ENCODE results near the gene PYGO2.
A peak's percentile ranks its signal among the peaks of the same experiment; 100 is the strongest.

Gene PYGO2

DNA sequence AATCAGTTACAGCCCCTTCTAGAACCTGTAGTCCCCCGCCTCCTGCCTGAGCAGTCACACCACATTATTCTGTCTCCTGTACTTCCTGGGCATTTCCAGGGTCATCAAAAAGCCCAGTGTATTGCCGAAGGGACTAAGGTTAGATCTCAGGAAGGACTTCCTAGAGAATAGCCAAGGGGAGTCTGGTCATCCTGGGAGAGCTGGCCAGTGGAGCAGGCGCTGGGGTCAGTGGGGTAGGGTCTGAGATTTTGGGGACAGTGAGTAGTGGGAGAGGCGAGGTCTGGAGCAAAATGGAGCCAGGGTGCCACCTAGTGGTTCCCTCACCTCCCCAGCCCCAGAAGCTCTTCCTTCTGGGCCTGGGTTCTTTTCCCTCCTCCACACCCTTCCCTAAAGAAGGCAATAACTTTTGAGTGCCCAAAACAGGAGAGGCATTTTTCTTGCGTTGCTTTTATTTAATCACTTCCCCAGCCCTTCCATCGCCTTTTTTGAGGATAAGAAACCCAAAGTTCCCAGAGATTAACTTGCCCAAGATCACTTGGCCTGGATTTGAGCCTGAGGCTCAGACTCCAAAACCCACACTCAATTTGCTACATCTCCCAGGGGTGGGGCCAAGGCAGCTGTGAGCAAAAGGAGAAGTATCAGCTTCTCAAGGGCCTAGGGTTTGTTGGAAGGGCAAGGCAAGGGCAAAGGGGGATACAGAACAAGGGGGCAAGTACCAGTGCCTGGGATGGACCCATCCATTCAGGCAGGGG, 17.8 kb downstream of the PYGO2 start:
- no peak for DNase-seq (ENCODE audit: low read depth)

DNA sequence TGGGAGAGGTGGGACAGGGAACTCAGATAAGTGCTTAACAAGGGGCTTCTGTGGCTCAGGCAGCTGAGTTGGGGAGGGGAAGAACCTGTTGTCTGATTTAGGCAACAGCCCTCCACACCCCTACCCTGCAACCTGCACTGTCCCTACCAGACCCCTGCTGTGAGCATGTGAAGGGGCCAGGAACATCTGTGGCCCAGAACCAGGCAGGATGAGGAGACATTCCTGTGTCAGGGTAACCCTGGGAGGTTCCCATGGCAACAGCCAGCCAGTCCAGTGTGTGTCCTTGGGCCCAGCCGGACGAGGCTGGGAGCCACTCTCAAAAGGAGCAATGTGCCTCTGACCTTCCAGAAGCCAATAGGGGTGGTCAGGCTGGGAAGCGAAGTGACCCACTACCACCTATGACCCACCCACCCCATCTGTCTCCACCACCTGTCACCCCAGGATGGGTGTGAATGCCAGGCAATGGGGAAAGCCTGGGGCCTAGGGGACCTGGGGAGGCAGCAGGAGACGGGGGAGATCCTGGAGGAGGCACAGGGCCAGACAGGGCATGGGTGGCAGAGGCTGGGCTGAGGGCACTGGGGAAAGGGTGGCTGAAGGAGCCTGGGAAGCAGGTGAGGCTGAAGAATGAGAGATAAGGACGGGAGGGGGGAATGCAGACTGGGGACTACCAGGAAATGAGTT, 20.1 kb downstream of the PYGO2 start:
- no peak for DNase-seq (ENCODE audit: low read depth)

DNA sequence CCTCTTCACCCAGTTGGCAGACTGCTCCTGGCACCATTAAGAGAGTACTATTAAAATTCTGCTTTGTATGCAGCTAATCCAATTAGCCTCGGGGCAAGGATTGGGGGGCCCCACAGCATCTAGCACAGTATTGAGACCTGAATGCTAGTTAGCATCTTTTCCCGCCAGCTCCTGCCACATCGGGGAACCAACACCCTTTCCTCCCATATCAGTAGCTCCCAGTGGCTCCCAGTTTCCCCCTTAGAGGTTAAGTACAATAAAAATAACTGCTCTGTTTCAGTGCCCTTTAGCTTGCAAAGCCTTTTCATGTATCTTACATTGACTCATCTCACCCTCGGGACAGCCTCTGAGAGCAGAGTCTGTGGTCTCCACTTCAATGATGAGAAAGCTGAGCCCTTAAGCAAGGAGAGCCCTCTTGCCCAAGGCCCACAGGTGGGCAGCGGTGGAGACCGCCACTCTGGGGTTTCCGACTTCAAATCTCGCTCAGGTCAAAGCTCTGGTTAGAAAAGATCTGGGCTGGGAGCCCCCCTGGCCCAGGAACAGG, 20.9 kb downstream of the PYGO2 start:
- no peak for DNase-seq (ENCODE audit: low read depth)

- no peak for DNase-seq (ENCODE audit: low read depth)
Measured at GRCh38 chr1:154940213-154940560, 21.4 kb downstream of the PYGO2 start.

GRCh38 chr1:154938604-154939399, 22.8 kb downstream of the PYGO2 start:
- DNase-seq (ENCODE audit: low read depth), result no peak

GRCh38 chr1:154937988-154938386, 23.6 kb downstream of the PYGO2 start:
- DNase-seq (ENCODE audit: low read depth), result no peak

GRCh38 chr1:154937085-154937987, 24.2 kb downstream of the PYGO2 start:
- peak; percentile 90 for DNase-seq (ENCODE audit: low read depth)

GRCh38 chr1:154936555-154937084, 25.0 kb downstream of the PYGO2 start, which contains the start of gene PMVK:
PMVK (minus strand) TSS chr1:154936719; CDS start chr1:154936685, 34 bp downstream.
- peak; percentile 94 for DNase-seq (ENCODE audit: low read depth)

DNA sequence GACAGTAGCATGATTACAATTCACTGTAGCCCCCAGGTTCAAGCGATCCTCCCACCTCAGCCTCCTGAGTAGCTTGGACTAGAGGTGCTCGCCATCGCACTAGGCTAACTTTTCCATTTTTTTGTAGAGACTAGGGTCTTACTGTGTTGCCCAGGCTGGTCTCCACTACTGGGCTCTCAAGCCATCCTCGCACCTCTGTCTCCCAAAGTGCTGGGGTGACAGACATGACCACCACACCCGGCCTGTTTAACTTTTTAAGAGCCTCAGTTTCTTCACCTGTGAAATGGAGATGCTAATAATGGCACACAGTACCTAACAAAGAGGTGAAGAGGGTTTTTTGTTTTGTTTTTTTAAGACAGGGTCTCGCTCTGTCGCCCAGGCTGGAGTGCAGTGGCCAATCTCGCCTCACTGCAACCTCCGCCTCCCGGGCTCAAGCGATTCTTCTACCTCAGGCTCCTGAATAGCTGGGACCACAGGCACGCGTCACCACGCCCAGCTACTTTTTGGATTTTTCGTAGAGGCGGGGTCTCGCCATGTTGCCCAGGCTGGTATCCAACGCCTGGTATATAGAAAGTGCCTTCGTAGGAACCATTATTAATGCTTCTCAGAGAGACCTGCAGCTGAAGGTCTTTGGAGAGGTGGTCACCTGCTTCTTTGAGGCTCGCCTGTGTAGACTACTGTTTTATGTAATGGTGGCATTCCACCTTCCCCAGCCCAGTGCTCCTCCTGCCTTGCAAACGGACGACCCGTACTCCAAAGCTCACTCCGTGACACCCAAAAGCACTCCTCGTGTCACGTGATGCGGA, 25.6 kb downstream of the PYGO2 start:
- DNase-seq (ENCODE audit: low read depth), result peak; percentile 27

DNA sequence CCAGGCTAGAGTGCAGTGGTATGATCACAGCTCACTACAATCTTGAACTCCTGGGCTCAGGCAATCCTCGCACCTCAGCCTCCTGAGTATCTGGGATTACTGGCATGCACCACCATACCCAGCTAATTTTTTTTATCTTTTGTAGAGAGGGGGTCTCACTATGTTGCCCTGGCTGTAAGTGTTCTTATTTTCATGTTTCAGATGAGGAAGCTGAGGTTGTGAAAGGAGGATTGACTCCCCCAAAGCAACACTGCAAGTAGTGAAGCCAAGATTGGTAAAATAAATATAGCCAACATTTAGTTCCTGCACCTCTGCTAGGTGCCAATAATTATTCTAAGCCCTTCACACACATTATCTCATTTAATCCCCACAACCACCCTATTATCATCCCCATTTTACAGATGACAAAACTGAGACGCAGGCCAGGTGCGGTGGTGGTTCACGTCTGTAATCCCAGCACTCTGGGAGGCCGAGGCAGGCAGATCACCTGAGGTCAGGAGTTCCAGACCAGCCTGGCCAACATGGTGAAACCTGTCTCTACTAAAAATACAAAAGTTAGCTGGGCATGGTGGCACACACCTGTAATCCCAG, 27.1 kb downstream of the PYGO2 start:
- DNase-seq (ENCODE audit: low read depth), result no peak

GRCh38 chr1:154931940-154932487, 29.6 kb downstream of the PYGO2 start:
- DNase-seq (ENCODE audit: low read depth), result no peak

DNA sequence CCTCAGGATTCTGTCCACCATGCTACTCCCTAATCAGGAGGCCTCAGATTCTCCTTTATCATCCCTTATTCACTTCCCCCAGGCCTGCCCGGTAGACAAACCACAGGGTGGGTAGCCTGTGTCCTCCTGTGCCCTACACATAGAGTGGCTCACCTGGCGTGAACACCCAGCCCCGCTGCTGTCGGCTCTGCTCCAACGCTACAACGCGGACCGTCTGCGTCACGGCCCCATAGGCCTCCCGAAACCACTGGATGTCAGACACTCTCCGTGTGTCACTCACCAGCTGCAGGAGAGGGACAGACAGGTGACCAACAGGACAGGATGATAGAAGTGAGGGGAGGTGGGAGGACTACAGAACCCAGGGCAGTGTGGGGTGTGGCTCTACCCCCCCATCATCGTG, 35.4 kb downstream of the PYGO2 start:
- no peak for DNase-seq (ENCODE audit: low read depth)

DNA sequence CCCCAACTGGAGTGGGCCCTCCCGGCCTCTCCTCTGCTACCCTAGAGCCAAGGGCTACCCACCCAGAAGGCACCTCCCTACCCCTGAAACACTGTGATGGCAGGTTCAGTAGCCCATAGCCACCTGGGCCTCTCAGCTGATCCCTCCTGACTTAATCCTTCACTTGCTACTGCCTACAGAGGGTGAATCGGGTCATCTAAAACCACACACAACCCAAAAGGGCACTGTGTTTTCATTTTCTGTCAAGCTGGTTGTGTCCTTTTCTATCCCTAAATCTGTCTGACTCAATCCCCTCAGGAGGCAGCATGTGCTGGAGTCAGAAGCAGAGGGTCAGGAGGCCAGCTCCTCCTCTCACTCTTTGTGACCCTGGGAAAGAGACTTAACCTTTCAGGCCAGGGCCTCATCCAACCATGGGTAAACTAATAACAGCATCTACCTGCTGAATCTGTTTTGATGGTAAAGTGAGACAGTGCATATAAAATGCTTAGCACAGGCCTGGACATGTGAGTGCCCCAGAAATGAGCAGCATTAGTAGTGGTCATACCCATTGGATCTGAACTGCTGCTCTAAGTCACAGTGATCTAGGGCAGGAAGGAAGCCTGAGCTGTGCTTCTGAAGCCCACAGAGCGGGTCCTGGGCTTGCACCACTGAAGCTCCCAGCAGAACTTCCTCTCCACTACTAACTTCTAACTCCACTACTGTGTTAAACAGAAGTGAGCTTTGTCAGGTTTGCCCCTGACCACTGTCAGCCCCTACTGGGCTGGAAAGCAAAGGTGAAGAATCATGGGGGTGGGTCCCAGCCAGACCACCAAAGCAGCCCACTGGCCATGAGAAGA, 36.0 kb downstream of the PYGO2 start:
- DNase-seq (ENCODE audit: low read depth), result no peak

DNA sequence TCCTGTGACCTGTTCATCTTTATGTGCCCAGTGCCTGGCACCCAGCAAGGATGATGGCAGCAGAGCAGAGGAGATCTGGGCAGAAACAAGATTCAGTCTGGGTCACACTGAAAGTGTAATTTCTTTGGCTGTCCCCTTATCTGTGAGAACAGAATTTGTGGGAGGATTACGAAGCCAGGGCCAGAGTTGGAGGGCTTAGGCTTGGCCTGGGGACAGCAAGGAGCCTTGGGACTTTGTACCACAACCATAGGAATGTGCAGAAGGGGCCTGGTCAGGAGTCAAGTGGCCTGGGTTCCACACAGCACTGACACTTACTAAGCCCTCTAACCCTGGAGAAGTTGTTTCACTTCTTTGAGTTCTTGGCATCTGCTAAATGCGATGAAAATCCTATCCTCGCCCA, 37.9 kb downstream of the PYGO2 start:
- no peak for DNase-seq (ENCODE audit: low read depth)

GRCh38 chr1:154913273-154913672, 48.3 kb downstream of the PYGO2 start:
- no peak for DNase-seq (ENCODE audit: low read depth)

- no peak for DNase-seq (ENCODE audit: low read depth)
Measured at GRCh38 chr1:154912755-154913154, 48.8 kb downstream of the PYGO2 start.

GRCh38 chr1:154911691-154912550, 49.7 kb downstream of the PYGO2 start:
- no peak for DNase-seq (ENCODE audit: low read depth)

- DNase-seq (ENCODE audit: low read depth), result no peak
Measured at GRCh38 chr1:154910851-154911250, 50.7 kb downstream of the PYGO2 start.
